Immature natural killer cell (primary cell): ENCODE results near the gene LRMDA. TPM values are rescaled to one million over a fixed set of nuclear protein-coding genes. Genes with fewer than 3 reads are reported as not detected.

Experiments
- DNase-seq, 3 donors: peaks; one replicate each; pipeline ENCODE4 v3.0.0; 2022; ENCODE audit warnings: mixed read lengths in 1 of 3
- H3K27ac Mint-ChIP-seq, 6 donors: one replicate each; pipeline ENCODE4 v1.8.0; 2020; ENCODE audit warnings: mixed read lengths in 6 of 6, mild to moderate bottlenecking in 5 of 6, inconsistent platforms in 4 of 6, moderate library complexity in 3 of 6
- H3K27me3 Mint-ChIP-seq, 3 donors: one replicate each; pipeline ENCODE4 v1.8.0; 2020 to 2021; ENCODE audit warnings: low read depth in 3 of 3, mild to moderate bottlenecking in 3 of 3, mixed read lengths in 3 of 3, moderate library complexity in 3 of 3, inconsistent platforms in 1 of 3
- H3K36me3 Mint-ChIP-seq, 3 donors: one replicate each; pipeline ENCODE4 v1.8.0; 2020; ENCODE audit warnings: mixed read lengths in 3 of 3, inconsistent platforms in 2 of 3, mild to moderate bottlenecking in 2 of 3
- H3K4me1 Mint-ChIP-seq, 2 donors: one replicate each; pipeline ENCODE4 v1.8.0; 2020; ENCODE audit warnings: inconsistent platforms in 2 of 2, mild to moderate bottlenecking in 2 of 2, mixed read lengths in 2 of 2, moderate library complexity in 1 of 2
- H3K4me3 Mint-ChIP-seq, 5 donors: one replicate each; pipeline ENCODE4 v1.8.0; 2020; ENCODE audit warnings: mild to moderate bottlenecking in 5 of 5, mixed read lengths in 5 of 5, inconsistent platforms in 3 of 5, moderate library complexity in 3 of 5
- H3K9me3 Mint-ChIP-seq, 6 donors: one replicate each; pipeline ENCODE4 v1.8.0; 2020; ENCODE audit warnings: mild to moderate bottlenecking in 6 of 6, mixed read lengths in 6 of 6, inconsistent platforms in 4 of 6, moderate library complexity in 3 of 6
- polyA plus RNA-seq, 3 donors: library from polyadenylated mRNA; unstranded; fragments of 300-500 nt; fragmentation: Illumina TruSeq; gene quantifications; one replicate each; pipeline ENCODE4 v1.2.3, GENCODE V29; 2021

LRMDA gene
- polyA plus RNA-seq, 3 donors from 2014 or later: 1.7 to 14.2 (median 2.3) TPM

DNA sequence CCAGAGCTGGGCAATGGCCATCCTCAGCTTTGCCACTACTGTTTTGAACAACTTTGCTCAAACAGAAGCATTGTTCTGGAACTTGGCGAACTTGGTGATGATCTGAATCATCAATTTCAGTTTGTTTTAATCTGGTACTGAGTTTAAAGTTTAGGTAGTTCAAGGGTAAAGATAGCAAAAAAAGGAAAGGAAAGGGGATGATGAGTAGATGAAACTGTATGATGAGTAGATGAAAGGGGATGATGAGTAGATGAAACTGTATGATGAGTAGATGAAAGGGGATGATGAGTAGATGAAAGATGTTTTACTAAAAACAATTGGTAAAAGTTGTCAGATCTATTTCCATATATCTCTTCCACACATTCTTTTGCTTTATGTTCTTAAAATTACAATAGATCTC lies 737.0 kb downstream of the LRMDA start:
- no peaks in the 10 kb centered on the region for H3K4me1 Mint-ChIP-seq
- peaks cover 0 to 21% (median 6%) of the 10 kb centered on the region in 6 donors for H3K9me3 Mint-ChIP-seq
- no peak overlapping the region for H3K4me3 Mint-ChIP-seq
- no peak overlapping the region for H3K27ac Mint-ChIP-seq
- DNase-seq: no peak
- no peaks in the 10 kb centered on the region for H3K36me3 Mint-ChIP-seq
- peaks cover 0 to 4% (median 3%) of the 10 kb centered on the region in 3 donors for H3K27me3 Mint-ChIP-seq

DNA sequence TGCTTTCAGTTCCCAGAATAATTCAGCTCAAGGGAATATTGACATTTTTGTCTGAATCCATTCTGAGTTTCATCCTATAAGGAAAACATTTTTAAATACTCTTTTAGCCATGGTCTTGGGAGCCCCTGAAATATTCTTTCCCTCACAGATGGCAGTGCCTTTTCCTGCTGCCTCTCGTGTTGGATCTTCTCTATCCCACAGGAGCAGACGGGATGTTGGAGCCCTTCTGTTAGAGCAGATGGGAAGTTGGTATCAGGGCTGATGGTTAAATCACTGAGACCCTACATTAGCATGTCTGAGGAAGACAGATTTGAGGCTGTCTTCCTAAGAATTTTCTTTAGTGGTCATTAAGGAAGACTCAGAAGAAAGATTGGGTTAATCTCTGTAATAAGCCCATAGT lies 737.8 kb downstream of the LRMDA start:
- peaks cover 0 to 6% (median 3%) of the 10 kb centered on the region in 3 donors for H3K27me3 Mint-ChIP-seq
- H3K4me3 Mint-ChIP-seq: no peak overlapping the region
- DNase-seq: no peak
- H3K36me3 Mint-ChIP-seq: no peaks in the 10 kb centered on the region
- H3K9me3 Mint-ChIP-seq: peaks cover 0 to 21% (median 6%) of the 10 kb centered on the region in 6 donors
- H3K27ac Mint-ChIP-seq: no peak overlapping the region
- H3K4me1 Mint-ChIP-seq: no peaks in the 10 kb centered on the region

DNA sequence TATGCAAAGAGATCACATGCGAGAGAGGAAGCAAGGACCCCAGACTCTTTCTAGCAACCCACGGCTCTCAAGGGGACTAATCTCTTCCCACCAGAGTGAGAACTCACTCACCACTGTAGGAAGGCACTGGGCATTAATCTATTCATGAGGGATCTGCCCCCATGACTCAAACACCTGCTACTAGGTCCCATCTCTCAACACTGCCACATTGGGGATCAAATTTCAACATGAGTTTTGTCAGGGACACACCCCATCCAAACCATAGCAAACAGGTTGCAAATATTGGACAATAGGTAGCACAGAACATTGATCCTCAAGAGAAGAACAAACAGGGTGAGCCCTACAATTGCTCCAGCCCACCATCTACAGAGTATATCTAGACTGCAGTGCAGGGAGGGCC lies 740.6 kb downstream of the LRMDA start:
- H3K27me3 Mint-ChIP-seq: peaks cover 0 to 4% (median 2%) of the 10 kb centered on the region in 3 donors
- no peaks in the 10 kb centered on the region for H3K36me3 Mint-ChIP-seq
- no peak overlapping the region for H3K27ac Mint-ChIP-seq
- no peak overlapping the region for H3K4me3 Mint-ChIP-seq
- DNase-seq: no peak
- peaks cover 0 to 12% (median 2%) of the 10 kb centered on the region in 6 donors for H3K9me3 Mint-ChIP-seq
- no peaks in the 10 kb centered on the region for H3K4me1 Mint-ChIP-seq

DNA sequence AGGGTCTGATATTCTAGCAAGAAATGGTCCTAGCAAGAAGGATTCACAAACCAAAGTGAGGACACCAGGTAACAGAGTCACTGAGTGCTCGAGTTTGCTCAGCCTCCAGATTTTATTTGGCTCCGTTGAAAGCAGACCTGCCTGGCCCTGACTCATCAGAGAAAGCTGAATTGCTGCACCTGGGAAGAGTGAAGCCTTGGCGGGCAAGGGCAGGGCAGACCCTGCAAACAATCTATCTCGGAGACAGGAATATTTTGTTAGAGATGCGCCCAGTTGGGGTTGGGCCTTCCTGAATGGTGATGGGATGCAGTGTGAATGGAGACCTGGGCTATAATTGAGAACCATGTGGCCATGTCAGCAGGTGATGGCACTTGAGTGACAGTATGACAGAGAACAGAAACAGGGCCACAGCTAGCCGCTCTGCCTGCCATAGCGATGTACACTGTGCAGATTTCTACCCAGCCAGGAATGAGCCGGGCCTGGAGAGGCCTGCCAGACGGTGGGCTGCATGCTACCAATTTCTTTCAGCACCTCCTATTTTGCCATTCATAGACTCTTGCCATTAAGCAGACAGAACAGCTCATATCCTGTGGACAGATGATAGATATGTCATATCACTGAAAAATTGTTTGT lies 744.2 kb downstream of the LRMDA start:
- Mint-ChIP-seq H3K27me3 (peaks cover 0 to 2% (median 2%) of the 10 kb centered on the region in 3 donors), H3K4me1 (no peaks in the 10 kb centered on the region), H3K9me3 (peaks cover 0 to 3% (median 0%) of the 10 kb centered on the region in 6 donors), H3K36me3 (no peaks in the 10 kb centered on the region), H3K27ac (no peak overlapping the region), H3K4me3 (no peak overlapping the region)
- no peak for DNase-seq

DNA sequence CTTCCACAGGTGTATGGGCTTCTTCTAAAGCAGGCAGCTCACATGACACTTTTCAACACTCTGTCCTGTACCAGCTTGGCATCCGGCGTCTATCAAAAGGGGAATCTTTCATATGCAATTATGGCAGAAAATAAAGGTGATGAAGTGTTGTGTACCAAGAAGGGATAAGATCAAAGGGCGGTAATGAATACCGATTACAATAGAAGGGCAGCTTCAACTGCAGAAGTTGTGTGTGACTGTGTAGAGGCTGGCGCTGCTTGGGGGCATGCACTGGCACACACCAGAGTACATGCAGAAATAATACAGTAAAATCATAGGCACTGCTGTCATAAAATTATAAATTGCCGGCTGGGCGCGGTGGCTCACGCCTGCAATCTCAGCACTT lies 744.7 kb downstream of the LRMDA start:
- no peak for DNase-seq
- no peak overlapping the region for H3K27ac Mint-ChIP-seq

GRCh38 chr10:76177936-76178335 lies 746.5 kb downstream of the LRMDA start:
- DNase-seq: no peak
- H3K27me3 Mint-ChIP-seq: peaks cover 2 to 3% (median 2%) of the 10 kb centered on the region in 3 donors
- no peak overlapping the region for H3K27ac Mint-ChIP-seq
- H3K9me3 Mint-ChIP-seq: peaks cover 0 to 3% (median 0%) of the 10 kb centered on the region in 6 donors
- H3K36me3 Mint-ChIP-seq: no peaks in the 10 kb centered on the region
- H3K4me3 Mint-ChIP-seq: no peak overlapping the region
- no peaks in the 10 kb centered on the region for H3K4me1 Mint-ChIP-seq

More for the DNA sequence above, 744.7 kb downstream of the LRMDA start:
- Mint-ChIP-seq H3K9me3 (peaks cover 0 to 3% (median 0%) of the 10 kb centered on the region in 6 donors), H3K36me3 (no peaks in the 10 kb centered on the region), H3K4me3 (no peak overlapping the region), H3K27me3 (peaks cover 0 to 2% (median 2%) of the 10 kb centered on the region in 3 donors), H3K4me1 (no peaks in the 10 kb centered on the region)

DNA sequence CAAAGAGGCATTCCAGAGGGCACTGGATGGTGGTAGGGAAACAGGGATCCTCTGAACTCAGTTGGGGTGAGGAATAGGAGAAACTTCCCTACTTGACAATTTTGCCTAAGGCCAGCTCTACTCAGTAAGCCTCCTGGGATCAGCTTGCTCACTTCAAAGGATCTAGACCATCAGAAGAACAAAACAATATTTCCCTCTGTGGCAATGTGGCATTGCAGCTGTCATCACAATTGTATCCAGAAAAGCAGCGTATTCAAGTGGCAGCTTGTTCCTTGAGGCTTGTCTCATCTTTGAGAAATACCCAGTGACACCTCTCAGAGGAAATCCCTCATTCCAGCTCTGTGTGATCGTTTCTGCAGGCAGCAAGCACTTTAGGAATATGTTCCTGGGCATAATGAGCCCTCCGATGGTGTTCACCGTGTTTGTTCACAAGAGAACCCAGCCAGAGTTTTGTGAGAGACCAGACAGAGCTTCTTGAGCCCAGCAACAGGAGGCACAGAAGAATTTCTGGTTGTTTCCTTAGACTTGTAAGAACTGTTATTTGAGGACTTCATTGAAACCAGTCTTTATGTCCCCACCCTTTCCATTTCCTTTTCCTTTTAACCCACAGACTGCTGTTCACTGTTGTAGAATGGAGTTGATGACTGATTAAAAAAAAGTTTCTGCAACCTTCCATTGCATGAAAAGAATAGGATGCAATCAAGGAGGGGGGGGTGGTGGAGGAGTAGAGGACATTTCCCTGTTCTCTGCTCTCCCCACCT lies 747.3 kb downstream of the LRMDA start:
- Mint-ChIP-seq H3K9me3 (peaks cover 0 to 3% (median 0%) of the 10 kb centered on the region in 6 donors), H3K36me3 (no peaks in the 10 kb centered on the region), H3K27ac (no peak overlapping the region), H3K27me3 (peaks cover under 1 to 3% (median 2%) of the 10 kb centered on the region in 3 donors), H3K4me3 (no peak overlapping the region), H3K4me1 (no peaks in the 10 kb centered on the region)
- DNase-seq: no peak

- DNase-seq: no peak
- Mint-ChIP-seq H3K27ac (no peak overlapping the region), H3K4me3 (no peak overlapping the region), H3K36me3 (no peaks in the 10 kb centered on the region), H3K4me1 (no peaks in the 10 kb centered on the region), H3K27me3 (peaks cover 0 to 3% (median 2%) of the 10 kb centered on the region in 3 donors), H3K9me3 (peaks cover 0 to 3% (median 0%) of the 10 kb centered on the region in 6 donors)
These were observed 748.4 kb downstream of the LRMDA start for GRCh38 chr10:76179806-76180205.

GRCh38 chr10:76184647-76185046 lies 753.2 kb downstream of the LRMDA start:
- Mint-ChIP-seq H3K4me3 (no peak overlapping the region), H3K4me1 (no peaks in the 10 kb centered on the region), H3K36me3 (no peaks in the 10 kb centered on the region), H3K9me3 (peaks cover 0 to 3% (median 0%) of the 10 kb centered on the region in 6 donors), H3K27me3 (peaks cover 0 to 3% (median 2%) of the 10 kb centered on the region in 3 donors), H3K27ac (no peak overlapping the region)
- no peak for DNase-seq

DNA sequence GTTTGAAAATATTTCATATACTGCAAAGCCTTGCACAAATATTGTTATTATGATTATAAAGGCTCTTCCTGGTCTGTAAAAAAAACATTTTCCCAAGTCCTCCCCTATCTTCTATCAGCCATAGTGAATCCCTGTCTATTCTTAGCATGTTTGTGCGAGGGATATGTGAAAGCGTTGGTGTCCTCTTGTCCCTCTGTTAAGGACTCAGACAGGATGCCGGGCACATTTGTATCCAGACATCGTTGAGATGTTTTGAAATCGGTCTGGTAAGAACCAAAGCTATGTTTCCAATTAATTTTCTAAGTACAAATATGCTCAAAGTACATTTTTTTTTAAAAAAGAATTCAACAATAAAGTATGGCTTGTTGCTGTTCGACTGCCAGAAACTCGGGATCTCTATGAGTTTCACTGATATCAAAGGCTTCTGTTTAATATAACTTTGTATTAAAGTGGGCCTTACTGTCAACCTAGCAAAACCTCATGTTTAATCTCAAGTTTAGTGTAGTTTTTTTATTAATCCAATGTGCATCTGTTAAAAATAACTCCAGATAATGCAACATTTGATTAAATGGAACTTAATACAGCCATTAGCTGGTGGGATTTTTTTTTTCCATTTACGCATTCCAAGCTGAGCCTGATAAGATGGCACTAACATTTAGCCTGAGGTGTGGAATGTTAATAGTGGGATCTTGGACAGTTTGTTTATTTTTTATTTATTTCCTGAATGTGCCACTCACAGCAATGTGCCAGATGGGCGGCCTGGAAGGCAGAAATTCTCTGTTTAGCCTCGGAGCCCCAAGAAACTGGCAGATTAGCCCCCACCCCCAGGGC lies 754.3 kb downstream of the LRMDA start:
- Mint-ChIP-seq H3K4me3 (no peak overlapping the region), H3K27me3 (peaks cover 0 to 3% (median 2%) of the 10 kb centered on the region in 3 donors), H3K36me3 (no peaks in the 10 kb centered on the region), H3K27ac (no peak overlapping the region), H3K9me3 (peaks cover 0 to 3% (median 0%) of the 10 kb centered on the region in 6 donors), H3K4me1 (no peaks in the 10 kb centered on the region)
- DNase-seq: no peak

- no peak overlapping the region for H3K4me3 Mint-ChIP-seq
These were observed 756.8 kb downstream of the LRMDA start for GRCh38 chr10:76188216-76188615.

DNA sequence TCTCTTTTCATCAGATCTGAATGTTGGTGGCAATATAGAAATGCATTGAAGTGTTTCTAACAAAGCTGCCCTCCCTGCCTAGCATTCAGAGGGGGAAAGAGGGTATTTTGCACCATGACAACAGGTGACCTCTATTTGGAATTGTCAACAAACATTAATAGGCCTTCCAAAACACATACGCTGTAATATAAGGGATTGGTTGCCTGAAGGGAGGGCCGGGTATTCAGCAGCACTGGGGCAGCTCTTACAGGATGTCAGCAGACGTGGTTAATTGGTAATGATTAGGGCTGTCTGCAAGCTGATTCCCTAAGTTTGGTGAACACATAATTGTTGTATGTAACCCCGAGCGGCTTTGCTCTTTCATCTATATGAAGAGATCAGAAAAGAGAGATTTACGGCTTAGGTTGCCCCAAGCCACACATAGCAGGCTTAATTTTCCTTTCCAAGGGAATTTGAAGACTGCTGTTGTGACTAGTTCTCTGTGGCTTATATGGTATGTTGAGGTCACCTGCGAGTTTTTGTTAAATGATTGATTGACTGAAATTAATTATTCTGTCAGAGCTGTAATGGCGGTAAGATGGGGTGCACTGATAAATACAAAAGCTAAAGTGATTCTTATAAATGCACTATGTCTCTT lies 759.3 kb downstream of the LRMDA start:
- no peaks in the 10 kb centered on the region for H3K9me3 Mint-ChIP-seq
- no peak overlapping the region for H3K4me3 Mint-ChIP-seq
- H3K27me3 Mint-ChIP-seq: peaks cover 0 to 2% (median 2%) of the 10 kb centered on the region in 3 donors
- no peak overlapping the region for H3K27ac Mint-ChIP-seq
- no peaks in the 10 kb centered on the region for H3K36me3 Mint-ChIP-seq
- no peak for DNase-seq
- no peaks in the 10 kb centered on the region for H3K4me1 Mint-ChIP-seq

More at GRCh38 chr10:76188216-76188615, 756.8 kb downstream of the LRMDA start:
- peaks cover 0 to 2% (median 2%) of the 10 kb centered on the region in 3 donors for H3K27me3 Mint-ChIP-seq
- no peaks in the 10 kb centered on the region for H3K9me3 Mint-ChIP-seq
- no peak for DNase-seq
- no peak overlapping the region for H3K27ac Mint-ChIP-seq
- no peaks in the 10 kb centered on the region for H3K36me3 Mint-ChIP-seq
- no peaks in the 10 kb centered on the region for H3K4me1 Mint-ChIP-seq

GRCh38 chr10:76191336-76191735 lies 759.9 kb downstream of the LRMDA start:
- Mint-ChIP-seq H3K27ac (no peak overlapping the region), H3K27me3 (peaks cover 0 to 2% (median 2%) of the 10 kb centered on the region in 3 donors)

More at GRCh38 chr10:76191336-76191735, 759.9 kb downstream of the LRMDA start:
- Mint-ChIP-seq H3K9me3 (no peaks in the 10 kb centered on the region), H3K36me3 (no peaks in the 10 kb centered on the region), H3K4me1 (no peaks in the 10 kb centered on the region), H3K4me3 (no peak overlapping the region)
- no peak for DNase-seq
